B cell (primary cell): ENCODE measurements around the gene NSD1. TPM values are rescaled to one million over a fixed set of nuclear protein-coding genes. Genes with fewer than 3 reads are reported as not detected.

Source experiments
- ATAC-seq: fragments of 200-7000 bp; cut with Tn5 transposase; one replicate; pipeline ENCODE4 v1.10.0; 2021; ENCODE audit warnings: low read depth, mild to moderate bottlenecking, moderate number of reproducible peaks, moderate library complexity
- CTCF ChIA-PET: fragments of 350-600 bp; sonication (Branson Sonifier 250); formaldehyde crosslinking; loops from one replicate; lab custom pipeline; 2021; ENCODE audit warnings: antibody characterized with exemption, inconsistent platforms; lab: Charles Lee
- POLR2A ChIA-PET: fragments of 350-600 bp; sonication (Branson Sonifier 250); formaldehyde crosslinking; loops from one replicate; lab custom pipeline; 2021; ENCODE audit warnings: antibody characterized with exemption; lab: Charles Lee
- DNase-seq: peaks from one replicate; pipeline ENCODE4 v3.0.0; 2013
- H2AFZ ChIP-seq: 2 replicates; pipeline ENCODE4 v1.6.1; 2012; ENCODE audit warnings: mild to moderate bottlenecking, low read depth, low read length; ENCODE audit not compliant: insufficient read depth, poor library complexity, severe bottlenecking
- H3K27ac ChIP-seq, 2 donors: 1 replicate in 1 of 2; 2 replicates in 1 of 2; pipeline ENCODE4 v1.5.1; 2012 to 2013; ENCODE audit warnings: low read length in 2 of 2, mild to moderate bottlenecking in 2 of 2, moderate library complexity in 1 of 2
- H3K27me3 ChIP-seq, 4 experiments: fragments of 200-600 bp in 1 of 4; sonication (generic) in 1 of 4; replicated peaks in 1 of 4; 1 replicate in 2 of 4; 2 replicates in 2 of 4; pipeline versions ENCODE4 v1.6.1 to v1.7.0; 2013 to 2016; ENCODE audit warnings: low read length in 3 of 4, mild to moderate bottlenecking in 2 of 4, mixed read lengths in 1 of 4, moderate library complexity in 1 of 4; ENCODE audit not compliant: insufficient read depth in 4 of 4, control insufficient read depth in 3 of 4; ENCODE audit errors: control extremely low read depth in 1 of 4
- H3K36me3 ChIP-seq, 2 experiments: replicated peaks in 1 of 2; 1 replicate in 1 of 2; 2 replicates in 1 of 2; pipeline versions ENCODE4 v1.6.1 to v1.7.1; 2013; ENCODE audit warnings: low read length in 1 of 2; ENCODE audit not compliant: insufficient read depth in 2 of 2, control insufficient read depth in 1 of 2; ENCODE audit errors: control extremely low read depth in 1 of 2, extremely low read depth in 1 of 2
- H3K4me1 ChIP-seq, 2 donors: fragments of 200-600 bp in 1 of 2; sonication (generic) in 1 of 2; 1 replicate in 1 of 2; 2 replicates in 1 of 2; pipeline versions ENCODE4 v1.5.1 to v1.6.1; 2013 to 2017; ENCODE audit warnings: low read length in 2 of 2; ENCODE audit not compliant: control insufficient read depth in 2 of 2, insufficient read depth in 2 of 2
- H3K4me2 ChIP-seq: replicated peaks from 2 replicates; pipeline ENCODE3; 2012; ENCODE audit warnings: mild to moderate bottlenecking, low read depth, low read length; ENCODE audit not compliant: poor library complexity, severe bottlenecking
- H3K4me3 ChIP-seq, 5 experiments: fragments of 200-600 bp in 1 of 5; sonication (generic) in 1 of 5; 1 replicate in 3 of 5; 2 replicates in 2 of 5; pipeline versions ENCODE4 v1.5.1 to v1.7.0; 2011 to 2016; ENCODE audit warnings: low read length in 4 of 5, mild to moderate bottlenecking in 4 of 5, low read depth in 2 of 5, control low read depth in 1 of 5, moderate library complexity in 1 of 5; ENCODE audit not compliant: insufficient read depth in 1 of 5; ENCODE audit errors: control extremely low read depth in 1 of 5, extremely low read depth in 1 of 5
- H3K79me2 ChIP-seq: fragments of 200-600 bp; sonication (generic); one replicate; pipeline ENCODE4 v1.6.0; 2016; ENCODE audit warnings: low read length; ENCODE audit not compliant: control insufficient read depth, insufficient read depth
- H3K9ac ChIP-seq: fragments of 200-600 bp; sonication (generic); 2 replicates; pipeline ENCODE4 v1.6.1; 2017; ENCODE audit warnings: mild to moderate bottlenecking, low read length, moderate library complexity
- H3K9me3 ChIP-seq, 3 donors: one replicate each; pipeline versions ENCODE4 v1.6.1 to v1.7.1; 2013; ENCODE audit warnings: low read length in 2 of 3; ENCODE audit not compliant: control insufficient read depth in 2 of 3, insufficient read depth in 1 of 3; ENCODE audit errors: control extremely low read depth in 1 of 3
- H4K20me1 ChIP-seq: 2 replicates; pipeline ENCODE4 v1.6.0; 2012; ENCODE audit warnings: mild to moderate bottlenecking, low read length; ENCODE audit not compliant: insufficient read depth, control insufficient read depth, poor library complexity, severe bottlenecking
- H3K27ac Mint-ChIP-seq: one replicate; pipeline ENCODE4 v1.8.0; 2021; ENCODE audit warnings: mixed read lengths
- H3K27me3 Mint-ChIP-seq: one replicate; pipeline ENCODE4 v1.8.0; 2021; ENCODE audit warnings: mixed read lengths
- H3K4me1 Mint-ChIP-seq: one replicate; pipeline ENCODE4 v1.8.0; 2021; ENCODE audit warnings: mixed read lengths
- H3K4me3 Mint-ChIP-seq: one replicate; pipeline ENCODE4 v1.8.0; 2021; ENCODE audit warnings: mixed read lengths
- H3K9me3 Mint-ChIP-seq: one replicate; pipeline ENCODE4 v1.8.0; 2022; ENCODE audit warnings: mixed read lengths; ENCODE audit not compliant: insufficient read depth
- EZH2 ChIP-seq: IDR thresholded peaks from 2 replicates; pipeline ENCODE4 v1.6.1; 2012; ENCODE audit warnings: borderline replicate concordance, low read depth, mild to moderate bottlenecking, moderate library complexity, low read length; ENCODE audit not compliant: insufficient read depth, poor library complexity, severe bottlenecking
- WGBS: methylation state at CpG from one replicate; pipeline ENCODE4 v1.1.5; 2013; ENCODE audit warnings: missing lambda C conversion rate; ENCODE audit not compliant: insufficient coverage; 5-methylcytosine and 5-hydroxymethylcytosine counted together
- intact Hi-C: fragments of 100-400 bp; cut with micrococcal nuclease; formaldehyde crosslinking; loops from one replicate; pipeline ENCODE4 v1.10.0; 2022
- polyA plus RNA-seq: library from polyadenylated mRNA; depleted of rRNA; stranded (reverse); fragments of >200 nt; gene quantifications from 2 replicates; pipeline ENCODE4 v1.2.3, GENCODE V29; 2012
- total RNA-seq, 2 donors: library from RNA; stranded (reverse); fragments of 120-200 nt in 1 of 2; gene quantifications; 1 replicate in 1 of 2; 2 replicates in 1 of 2; pipeline versions ENCODE4 v1.2.3 to v1.2.4, GENCODE V29; 2013 to 2022
- TF ChIP-seq, protein P1 (sequence below): fragments of 200-600 bp; IDR thresholded peaks from one replicate; pipeline ENCODE4 v1.8.0; 2022; ENCODE audit warnings: antibody characterized with exemption, mild to moderate bottlenecking

Gene NSD1
- total and polyA plus RNA-seq, 2 donors (not counting 1 experiment from before 2014, with no cell fraction given): 10.8 to 145 TPM

DNA sequence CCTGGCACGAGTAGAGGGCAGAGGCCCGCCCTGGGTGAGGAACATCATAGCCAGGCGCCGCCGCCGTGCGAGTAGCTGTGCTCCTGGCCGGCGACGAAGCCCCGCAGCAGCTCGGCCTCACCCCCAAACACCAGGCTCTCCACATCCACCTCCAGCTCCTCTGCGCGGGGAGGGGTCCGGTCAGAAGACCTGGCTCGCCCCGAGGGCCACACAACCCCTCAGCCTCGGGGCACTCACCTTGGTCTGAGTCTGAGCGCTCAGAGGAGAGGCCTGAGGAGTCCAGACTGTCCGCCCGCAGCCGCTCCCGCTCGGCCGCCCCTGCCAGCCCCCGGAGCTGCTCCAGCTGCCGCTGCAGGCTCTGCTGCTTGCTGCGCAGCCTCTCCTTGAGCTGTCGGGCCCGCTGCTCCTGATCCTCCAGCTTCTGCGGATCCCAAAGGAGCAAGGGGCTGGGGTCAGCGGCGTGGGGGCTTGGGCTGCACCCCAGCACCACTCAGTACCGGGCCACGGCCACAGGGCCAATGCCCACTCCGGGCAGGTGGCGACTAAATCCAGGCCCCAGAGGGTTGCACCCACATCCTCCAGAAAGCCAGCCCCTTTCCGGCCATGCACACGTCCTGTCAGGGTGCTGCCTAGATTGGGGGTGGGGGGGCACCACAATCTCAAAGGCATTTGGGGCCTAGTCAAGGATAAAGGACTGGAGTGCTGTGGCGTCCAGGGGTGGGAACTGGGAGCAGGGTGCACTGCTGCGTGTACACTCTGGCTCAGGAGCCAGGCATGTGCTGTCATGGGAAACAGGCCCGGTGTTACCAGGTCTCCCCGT, 174.2 kb downstream of the NSD1 start:
- Mint-ChIP-seq H3K9me3 (no peaks in the 10 kb centered on the region), H3K27ac (no peak overlapping the region)
- no peak for DNase-seq

More for the DNA sequence above, 174.2 kb downstream of the NSD1 start:
- Histone ChIP-seq H3K4me3 (peak overlapping the region in 1 of 5 experiments; percentile 30), H4K20me1 (peaks cover 59% of the 10 kb centered on the region), H3K4me1 (peaks cover 56 to 76% of the 10 kb centered on the region in 2 donors), H3K9me3 (peaks cover 0 to 2% (median 0%) of the 10 kb centered on the region in 3 donors), H3K9ac (peak overlapping the region; percentile 13), H3K27ac (peak overlapping the region in 1 of 2 donors; percentile 43), H3K27me3 (no peaks in the 10 kb centered on the region), H2AFZ (no peak overlapping the region), H3K36me3 (peaks cover 2 to 28% of the 10 kb centered on the region in 2 experiments), H3K4me2 (peak overlapping the region; percentile 39), H3K79me2 (peaks cover 44% of the 10 kb centered on the region)
- peaks cover 71% of the 10 kb centered on the region for H3K4me1 Mint-ChIP-seq
- ATAC-seq: no peak
- H3K4me3 Mint-ChIP-seq: no peak overlapping the region
- no peaks in the 10 kb centered on the region for H3K27me3 Mint-ChIP-seq
- ChIA-PET POLR2A (no interaction called here), CTCF (interaction anchor here (1.4 to 4.9 kb wide), 3 partner anchors 11 to 150 kb away, joined by 4 to 34 read pairs (median 6); no protein-coding TSS in a partner anchor)
- no peak for TF ChIP-seq EZH2
- TF ChIP-seq, protein P1, sequence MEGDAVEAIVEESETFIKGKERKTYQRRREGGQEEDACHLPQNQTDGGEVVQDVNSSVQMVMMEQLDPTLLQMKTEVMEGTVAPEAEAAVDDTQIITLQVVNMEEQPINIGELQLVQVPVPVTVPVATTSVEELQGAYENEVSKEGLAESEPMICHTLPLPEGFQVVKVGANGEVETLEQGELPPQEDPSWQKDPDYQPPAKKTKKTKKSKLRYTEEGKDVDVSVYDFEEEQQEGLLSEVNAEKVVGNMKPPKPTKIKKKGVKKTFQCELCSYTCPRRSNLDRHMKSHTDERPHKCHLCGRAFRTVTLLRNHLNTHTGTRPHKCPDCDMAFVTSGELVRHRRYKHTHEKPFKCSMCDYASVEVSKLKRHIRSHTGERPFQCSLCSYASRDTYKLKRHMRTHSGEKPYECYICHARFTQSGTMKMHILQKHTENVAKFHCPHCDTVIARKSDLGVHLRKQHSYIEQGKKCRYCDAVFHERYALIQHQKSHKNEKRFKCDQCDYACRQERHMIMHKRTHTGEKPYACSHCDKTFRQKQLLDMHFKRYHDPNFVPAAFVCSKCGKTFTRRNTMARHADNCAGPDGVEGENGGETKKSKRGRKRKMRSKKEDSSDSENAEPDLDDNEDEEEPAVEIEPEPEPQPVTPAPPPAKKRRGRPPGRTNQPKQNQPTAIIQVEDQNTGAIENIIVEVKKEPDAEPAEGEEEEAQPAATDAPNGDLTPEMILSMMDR: no peak
- intact Hi-C loops: no loop called here
- WGBS: 81% methylated on average over 42 of the region's 43 CpGs
